HepG2 (cell line): ENCODE measurements around the gene FILIP1.

ENCODE experiments used
- ADNP ChIP-seq: sonication (generic); formaldehyde crosslinking; IDR thresholded peaks from 2 replicates; pipeline ENCODE4 v1.4.0; 2020; ENCODE audit warnings: missing genetic modification reagents
- CC2D1A ChIP-seq: sonication (generic); formaldehyde crosslinking; IDR thresholded peaks from 2 replicates; pipeline ENCODE4 v1.8.1; 2023; ENCODE audit warnings: mild to moderate bottlenecking, missing genetic modification reagents
- FOXM1 ChIP-seq: sonication (generic); formaldehyde crosslinking; IDR thresholded peaks from 2 replicates; pipeline ENCODE4 v1.5.0; 2020; ENCODE audit warnings: missing genetic modification reagents
- IKZF5 ChIP-seq: IDR thresholded peaks from 2 replicates; pipeline ENCODE4 v1.6.1; 2018; ENCODE audit warnings: missing genetic modification reagents, mild to moderate bottlenecking, missing compliant biosample characterization
- MAZ ChIP-seq, 2 experiments: sonication (generic) in 1 of 2; formaldehyde crosslinking in 1 of 2; IDR thresholded peaks; 2 replicates each; pipeline versions ENCODE4 v1.5.0 to v1.6.1; 2012 to 2020; ENCODE audit warnings: low read depth in 2 of 2, mild to moderate bottlenecking in 2 of 2, borderline replicate concordance in 1 of 2, improper control_type of control experiment in 1 of 2, low read length in 1 of 2, missing genetic modification reagents in 1 of 2, moderate library complexity in 1 of 2
- NCOA2 ChIP-seq: sonication (generic); formaldehyde crosslinking; IDR thresholded peaks from 2 replicates; pipeline ENCODE4 v1.8.0; 2022; ENCODE audit warnings: inconsistent platforms
- NFKBIZ ChIP-seq: IDR thresholded peaks from 2 replicates; pipeline ENCODE4 v1.6.1; 2018; ENCODE audit warnings: missing genetic modification reagents, missing compliant biosample characterization
- SOX6 ChIP-seq, 2 experiments: fragments of 450-650 bp in 1 of 2; sonication (generic) in 1 of 2; formaldehyde crosslinking in 1 of 2; IDR thresholded peaks; 2 replicates each; pipeline versions ENCODE4 v1.4.0 to v1.6.1; 2017 to 2020; ENCODE audit warnings: antibody characterized with exemption in 1 of 2, mild to moderate bottlenecking in 1 of 2, missing genetic modification reagents in 1 of 2
- TAF1 ChIP-seq: sonication (generic); formaldehyde crosslinking; IDR thresholded peaks from 2 replicates; pipeline ENCODE4 v1.4.0; 2020; ENCODE audit warnings: missing genetic modification reagents
- ZNF580 ChIP-seq: IDR thresholded peaks from 2 replicates; pipeline ENCODE4 v1.6.1; 2016; ENCODE audit warnings: low read depth, borderline replicate concordance
- ZNF674 ChIP-seq: sonication (generic); formaldehyde crosslinking; IDR thresholded peaks from 2 replicates; pipeline ENCODE4 v1.5.0; 2020; ENCODE audit warnings: low read depth, mild to moderate bottlenecking, missing genetic modification reagents

GRCh38 chr6:75397171-75397570 is 96.4 kb downstream of the FILIP1 start:
- no peak for TF ChIP-seq FOXM1 (CRISPR knock-in tag)
- TF ChIP-seq NFKBIZ (CRISPR knock-in tag): no peak
- TF ChIP-seq ZNF674 (CRISPR knock-in tag): no peak
- no peak for TF ChIP-seq ADNP (CRISPR knock-in tag)
- no peak for TF ChIP-seq ZNF580 (CRISPR knock-in tag)
- TF ChIP-seq TAF1: no peak
- TF ChIP-seq SOX6 (IDR thresholded peaks at IDR 0.05): no peak
- no peak for TF ChIP-seq SOX6 (CRISPR knock-in tag; IDR thresholded peaks at IDR 0.05)
- TF ChIP-seq NCOA2 (CRISPR knock-in tag): no peak
- TF ChIP-seq MAZ (IDR thresholded peaks at IDR 0.05; ENCODE audit: borderline replicate concordance, low read depth, low read length): no peak
- no peak for TF ChIP-seq MAZ (CRISPR knock-in tag; IDR thresholded peaks at IDR 0.05; ENCODE audit: low read depth)
- no peak for TF ChIP-seq IKZF5 (CRISPR knock-in tag)
- no peak for TF ChIP-seq CC2D1A (CRISPR knock-in tag)
